ENCODE results near the gene CDNF. TPM values are rescaled to one million over a fixed set of nuclear protein-coding genes. Genes with fewer than 3 reads are reported as not detected.

CDNF gene
- total and polyA plus RNA-seq, 4 donors, result 1.5 to 5.9 (median 2.9) TPM

GRCh38 chr10:14879124-14879927 lies 41.5 kb upstream of the CDNF start:
- H3K27me3 ChIP-seq (ENCODE audit: control insufficient read depth in 4 of 4, insufficient read depth in 4 of 4, low read length in 3 of 4), result no peaks in the 10 kb centered on the region
- H3K36me3 ChIP-seq (ENCODE audit: control insufficient read depth in 4 of 4, insufficient read depth in 3 of 4, low read depth in 1 of 4, low read length in 3 of 4), result peaks cover 0 to 2% (median 0%) of the 10 kb centered on the region in 4 donors
- TF ChIP-seq NR2F2 (IDR thresholded peaks at IDR 0.05) (no peak), CTCF (IDR thresholded peaks at IDR 0.05; ENCODE audit: low read depth, low read length, missing input control) (no peak), FOXA2 (IDR thresholded peaks at IDR 0.05) (no peak), REST (IDR thresholded peaks at IDR 0.05) (no peak), FOXA1 (IDR thresholded peaks at IDR 0.05) (no peak), HNF4A (conservative IDR thresholded peaks at IDR 0.05) (no peak), SP1 (IDR thresholded peaks at IDR 0.05) (no peak), JUND (IDR thresholded peaks at IDR 0.05) (no peak), HNF4G (IDR thresholded peaks at IDR 0.05) (no peak), GABPA (IDR thresholded peaks at IDR 0.05 in 1 of 2, conservative IDR thresholded peaks at IDR 0.05 in 1 of 2) (no peak), RAD21 (IDR thresholded peaks at IDR 0.05) (no peak)
- TF ChIP-seq, protein P1, sequence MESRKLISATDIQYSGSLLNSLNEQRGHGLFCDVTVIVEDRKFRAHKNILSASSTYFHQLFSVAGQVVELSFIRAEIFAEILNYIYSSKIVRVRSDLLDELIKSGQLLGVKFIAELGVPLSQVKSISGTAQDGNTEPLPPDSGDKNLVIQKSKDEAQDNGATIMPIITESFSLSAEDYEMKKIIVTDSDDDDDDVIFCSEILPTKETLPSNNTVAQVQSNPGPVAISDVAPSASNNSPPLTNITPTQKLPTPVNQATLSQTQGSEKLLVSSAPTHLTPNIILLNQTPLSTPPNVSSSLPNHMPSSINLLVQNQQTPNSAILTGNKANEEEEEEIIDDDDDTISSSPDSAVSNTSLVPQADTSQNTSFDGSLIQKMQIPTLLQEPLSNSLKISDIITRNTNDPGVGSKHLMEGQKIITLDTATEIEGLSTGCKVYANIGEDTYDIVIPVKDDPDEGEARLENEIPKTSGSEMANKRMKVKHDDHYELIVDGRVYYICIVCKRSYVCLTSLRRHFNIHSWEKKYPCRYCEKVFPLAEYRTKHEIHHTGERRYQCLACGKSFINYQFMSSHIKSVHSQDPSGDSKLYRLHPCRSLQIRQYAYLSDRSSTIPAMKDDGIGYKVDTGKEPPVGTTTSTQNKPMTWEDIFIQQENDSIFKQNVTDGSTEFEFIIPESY (IDR thresholded peaks at IDR 0.05), result no peak
- TF ChIP-seq, protein P2, sequence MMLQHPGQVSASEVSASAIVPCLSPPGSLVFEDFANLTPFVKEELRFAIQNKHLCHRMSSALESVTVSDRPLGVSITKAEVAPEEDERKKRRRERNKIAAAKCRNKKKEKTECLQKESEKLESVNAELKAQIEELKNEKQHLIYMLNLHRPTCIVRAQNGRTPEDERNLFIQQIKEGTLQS (IDR thresholded peaks at IDR 0.05), result no peak
- H3K27ac ChIP-seq (ENCODE audit: low read depth in 1 of 2, low read length in 2 of 2), result peak overlapping the region; percentile 89 to 97
- DNase-seq (ENCODE audit: low spot score), result peak; percentile 43
- peaks cover 2 to 18% (median 8%) of the 10 kb centered on the region in 4 donors for H3K4me1 ChIP-seq (ENCODE audit: control insufficient read depth in 4 of 4, insufficient read depth in 4 of 4, low read length in 3 of 4)
- WGBS, result under 1% methylated on average over 60 of the region's 60 CpGs
- H3K9ac ChIP-seq (ENCODE audit: low read depth in 1 of 2, low read length in 2 of 2), result peak overlapping the region; percentile 21 to 73
- H3K9me3 ChIP-seq (ENCODE audit: control insufficient read depth in 4 of 4, low read length in 3 of 4), result no peaks in the 10 kb centered on the region
- H3K4me3 ChIP-seq (ENCODE audit: low read depth in 1 of 3, low read length in 3 of 3), result peak overlapping the region; percentile 50 to 99 (median 94)
